ENCODE results near the gene CDC6.

DNA sequence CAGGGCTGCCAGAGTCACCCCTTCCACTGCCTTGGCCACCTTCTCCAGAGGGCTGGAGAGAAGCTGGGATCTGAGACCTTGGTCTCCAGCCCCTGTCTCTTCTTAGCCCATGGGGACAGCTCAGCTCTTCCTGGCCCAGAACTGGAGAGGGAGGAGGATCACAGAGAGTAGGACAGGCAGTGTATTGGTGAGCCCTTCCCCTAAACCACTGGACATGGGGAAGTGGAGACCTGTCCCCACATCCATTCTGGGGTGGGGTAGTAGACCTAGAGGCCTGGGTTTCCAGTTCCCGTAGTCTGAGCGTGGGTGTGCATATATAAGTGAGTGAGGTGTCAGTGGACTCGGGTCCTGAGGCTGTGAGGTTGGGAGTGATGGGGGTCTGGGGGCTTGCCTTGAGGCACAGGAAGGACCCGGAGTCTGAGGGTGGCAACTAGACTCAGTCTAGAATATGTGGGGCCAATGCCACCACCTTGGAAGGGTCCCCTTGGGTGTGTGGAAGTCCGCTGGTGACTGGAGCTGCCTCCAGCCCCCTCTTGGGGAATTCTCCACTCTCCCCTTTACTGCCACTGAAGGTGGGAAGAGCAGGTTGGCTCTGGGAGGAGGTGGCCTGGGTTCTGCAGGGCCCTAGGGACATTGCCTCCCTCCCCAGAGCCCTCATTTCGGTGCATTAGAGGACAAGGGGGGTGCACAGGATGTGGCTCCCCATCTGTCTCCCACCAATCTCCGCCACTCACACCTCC, 56.9 kb downstream of the CDC6 start:
- no peak for TF ChIP-seq ZNF24 (tag by site-specific recombination; IDR thresholded peaks at IDR 0.05)
- no peak for TF ChIP-seq KLF16 (tag by site-specific recombination; IDR thresholded peaks at IDR 0.05)
- TF ChIP-seq, protein P1, sequence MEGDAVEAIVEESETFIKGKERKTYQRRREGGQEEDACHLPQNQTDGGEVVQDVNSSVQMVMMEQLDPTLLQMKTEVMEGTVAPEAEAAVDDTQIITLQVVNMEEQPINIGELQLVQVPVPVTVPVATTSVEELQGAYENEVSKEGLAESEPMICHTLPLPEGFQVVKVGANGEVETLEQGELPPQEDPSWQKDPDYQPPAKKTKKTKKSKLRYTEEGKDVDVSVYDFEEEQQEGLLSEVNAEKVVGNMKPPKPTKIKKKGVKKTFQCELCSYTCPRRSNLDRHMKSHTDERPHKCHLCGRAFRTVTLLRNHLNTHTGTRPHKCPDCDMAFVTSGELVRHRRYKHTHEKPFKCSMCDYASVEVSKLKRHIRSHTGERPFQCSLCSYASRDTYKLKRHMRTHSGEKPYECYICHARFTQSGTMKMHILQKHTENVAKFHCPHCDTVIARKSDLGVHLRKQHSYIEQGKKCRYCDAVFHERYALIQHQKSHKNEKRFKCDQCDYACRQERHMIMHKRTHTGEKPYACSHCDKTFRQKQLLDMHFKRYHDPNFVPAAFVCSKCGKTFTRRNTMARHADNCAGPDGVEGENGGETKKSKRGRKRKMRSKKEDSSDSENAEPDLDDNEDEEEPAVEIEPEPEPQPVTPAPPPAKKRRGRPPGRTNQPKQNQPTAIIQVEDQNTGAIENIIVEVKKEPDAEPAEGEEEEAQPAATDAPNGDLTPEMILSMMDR (tag by site-specific recombination; IDR thresholded peaks at IDR 0.05), result no peak
- TF ChIP-seq ZNF530 (tag by site-specific recombination; IDR thresholded peaks at IDR 0.05; ENCODE audit: low read depth), result no peak
- TF ChIP-seq ZFP37 (tag by site-specific recombination; IDR thresholded peaks at IDR 0.05), result no peak
- no peak for TF ChIP-seq ZNF354C (tag by site-specific recombination; IDR thresholded peaks at IDR 0.05; ENCODE audit: borderline replicate concordance, low read depth)
- TF ChIP-seq ZSCAN23 (tag by site-specific recombination; IDR thresholded peaks at IDR 0.05), result no peak
- TF ChIP-seq, protein P2, sequence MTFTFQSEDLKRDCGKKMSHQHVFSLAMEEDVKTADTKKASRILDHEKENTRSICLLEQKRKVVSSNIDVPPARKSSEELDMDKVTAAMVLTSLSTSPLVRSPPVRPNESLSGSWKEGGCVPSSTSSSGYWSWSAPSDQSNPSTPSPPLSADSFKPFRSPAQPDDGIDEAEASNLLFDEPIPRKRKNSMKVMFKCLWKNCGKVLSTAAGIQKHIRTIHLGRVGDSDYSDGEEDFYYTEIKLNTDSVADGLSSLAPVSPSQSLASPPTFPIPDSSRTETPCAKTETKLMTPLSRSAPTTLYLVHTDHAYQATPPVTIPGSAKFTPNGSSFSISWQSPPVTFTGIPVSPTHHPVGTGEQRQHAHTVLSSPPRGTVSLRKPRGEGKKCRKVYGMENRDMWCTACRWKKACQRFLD (tag by site-specific recombination; IDR thresholded peaks at IDR 0.05), result no peak
- TF ChIP-seq RBAK (tag by site-specific recombination; IDR thresholded peaks at IDR 0.05), result no peak
- TF ChIP-seq KLF9 (tag by site-specific recombination; IDR thresholded peaks at IDR 0.05; ENCODE audit: low read depth), result no peak
- TF ChIP-seq ZNF621 (tag by site-specific recombination; IDR thresholded peaks at IDR 0.05), result no peak
- TF ChIP-seq ZNF561 (tag by site-specific recombination; IDR thresholded peaks at IDR 0.05; ENCODE audit: borderline replicate concordance), result no peak
- no peak for TF ChIP-seq ZNF777 (tag by site-specific recombination; IDR thresholded peaks at IDR 0.05; ENCODE audit: borderline replicate concordance)

Data from HEK293 (cell line).